Muscle layer of colon (tissue), 2 donors: ENCODE data around the gene CSGALNACT2.

Experiments used
- H3K27ac ChIP-seq: one replicate; pipeline ENCODE4 v1.7.0; 2013; ENCODE audit warnings: low read depth, mild to moderate bottlenecking, low read length, moderate library complexity
- H3K27me3 ChIP-seq, 2 donors: one replicate each; pipeline ENCODE4 v1.7.0; 2013; ENCODE audit warnings: low read length in 2 of 2, mild to moderate bottlenecking in 2 of 2; ENCODE audit not compliant: insufficient read depth in 2 of 2, control insufficient read depth in 1 of 2
- H3K36me3 ChIP-seq: one replicate; pipeline ENCODE4 v1.7.0; 2013; ENCODE audit warnings: mild to moderate bottlenecking, low read length; ENCODE audit not compliant: insufficient read depth
- H3K4me1 ChIP-seq: one replicate; pipeline ENCODE4 v1.7.0; 2013; ENCODE audit warnings: mild to moderate bottlenecking, low read length; ENCODE audit not compliant: insufficient read depth
- H3K4me3 ChIP-seq, 2 donors: one replicate each; pipeline ENCODE4 v1.7.0; 2013; ENCODE audit warnings: low read length in 2 of 2, low read depth in 1 of 2, mild to moderate bottlenecking in 1 of 2, moderate library complexity in 1 of 2
- H3K9ac ChIP-seq: one replicate; pipeline ENCODE4 v1.7.0; 2013; ENCODE audit warnings: low read length
- H3K9me3 ChIP-seq: one replicate; pipeline ENCODE4 v1.7.0; 2013; ENCODE audit warnings: mild to moderate bottlenecking, low read length
- donor health status: abdominal sarcoma.
- donor health status: Adenocarcinoma of cecum.

The CSGALNACT2 gene

DNA sequence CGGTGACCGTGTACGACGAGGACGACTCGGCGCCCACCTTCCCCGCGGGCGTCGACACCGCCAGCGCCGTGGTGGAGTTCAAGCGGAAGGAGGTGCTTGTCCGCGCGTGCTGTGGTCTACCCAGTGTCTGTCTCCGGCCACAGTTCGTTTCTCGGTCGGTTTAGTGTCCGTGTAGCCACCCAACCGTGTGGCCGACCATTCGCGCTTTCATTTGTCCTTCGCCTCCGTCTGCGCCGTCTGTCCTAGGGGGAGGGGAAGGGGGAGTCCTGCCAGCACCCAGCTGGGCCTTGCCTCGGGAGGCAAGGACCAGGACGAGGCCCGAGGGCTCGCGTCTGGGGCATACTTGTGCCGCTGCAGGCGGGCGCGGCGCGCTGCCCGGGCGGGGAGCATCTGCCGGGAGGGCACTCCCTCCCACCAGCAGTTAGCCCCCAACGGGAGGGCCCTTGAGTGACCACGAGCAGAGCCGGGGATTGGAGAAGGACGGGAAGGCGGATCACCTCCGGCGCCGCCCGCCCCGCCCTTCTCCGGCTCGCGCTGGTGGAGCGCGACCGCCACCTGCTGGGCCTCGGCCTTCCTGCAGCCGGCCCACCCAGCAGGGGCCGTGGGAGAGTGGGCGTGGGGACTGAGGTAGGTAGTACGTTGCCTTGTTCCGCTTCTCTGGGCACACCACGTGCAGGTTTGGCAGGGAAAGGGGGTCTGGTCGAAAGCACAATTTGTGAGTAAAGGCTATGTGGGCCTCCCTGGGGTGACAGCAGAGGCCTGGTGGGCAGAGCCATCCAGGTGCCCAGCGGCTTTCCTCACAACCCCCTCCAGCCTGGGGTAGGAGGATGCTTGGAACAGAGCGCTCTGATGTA, 32.9 kb upstream of the CSGALNACT2 start:
- H3K36me3 ChIP-seq = no peaks in the 10 kb centered on the region
- H3K9ac ChIP-seq = no peak overlapping the region
- peak overlapping the region; percentile 10 for H3K27ac ChIP-seq
- H3K9me3 ChIP-seq = no peaks in the 10 kb centered on the region
- peak overlapping the region; percentile 17 to 74 for H3K4me3 ChIP-seq
- peaks cover 3% of the 10 kb centered on the region for H3K4me1 ChIP-seq
- peaks cover 0 to 9% of the 10 kb centered on the region in 2 donors for H3K27me3 ChIP-seq

DNA sequence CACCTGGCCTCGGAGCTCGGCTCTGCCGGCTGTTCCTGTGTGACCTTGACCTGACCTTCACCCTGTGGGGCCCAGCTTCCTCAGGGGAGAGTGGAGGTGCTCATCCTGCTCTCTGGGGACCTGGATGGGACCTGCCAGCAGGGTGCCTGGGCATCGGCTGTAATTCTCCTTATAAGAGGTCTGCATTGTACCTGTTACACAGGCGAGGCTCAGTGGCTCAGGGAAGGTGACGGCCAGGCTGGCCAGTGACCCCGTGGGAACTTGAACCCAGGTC, 32.4 kb upstream of the CSGALNACT2 start:
- H3K9me3 ChIP-seq = no peaks in the 10 kb centered on the region
- no peak overlapping the region for H3K9ac ChIP-seq
- no peaks in the 10 kb centered on the region for H3K36me3 ChIP-seq
- no peak overlapping the region for H3K27ac ChIP-seq
- H3K4me3 ChIP-seq = no peak overlapping the region
- H3K4me1 ChIP-seq = peaks cover 3% of the 10 kb centered on the region
- H3K27me3 ChIP-seq = peaks cover 0 to 9% of the 10 kb centered on the region in 2 donors

DNA sequence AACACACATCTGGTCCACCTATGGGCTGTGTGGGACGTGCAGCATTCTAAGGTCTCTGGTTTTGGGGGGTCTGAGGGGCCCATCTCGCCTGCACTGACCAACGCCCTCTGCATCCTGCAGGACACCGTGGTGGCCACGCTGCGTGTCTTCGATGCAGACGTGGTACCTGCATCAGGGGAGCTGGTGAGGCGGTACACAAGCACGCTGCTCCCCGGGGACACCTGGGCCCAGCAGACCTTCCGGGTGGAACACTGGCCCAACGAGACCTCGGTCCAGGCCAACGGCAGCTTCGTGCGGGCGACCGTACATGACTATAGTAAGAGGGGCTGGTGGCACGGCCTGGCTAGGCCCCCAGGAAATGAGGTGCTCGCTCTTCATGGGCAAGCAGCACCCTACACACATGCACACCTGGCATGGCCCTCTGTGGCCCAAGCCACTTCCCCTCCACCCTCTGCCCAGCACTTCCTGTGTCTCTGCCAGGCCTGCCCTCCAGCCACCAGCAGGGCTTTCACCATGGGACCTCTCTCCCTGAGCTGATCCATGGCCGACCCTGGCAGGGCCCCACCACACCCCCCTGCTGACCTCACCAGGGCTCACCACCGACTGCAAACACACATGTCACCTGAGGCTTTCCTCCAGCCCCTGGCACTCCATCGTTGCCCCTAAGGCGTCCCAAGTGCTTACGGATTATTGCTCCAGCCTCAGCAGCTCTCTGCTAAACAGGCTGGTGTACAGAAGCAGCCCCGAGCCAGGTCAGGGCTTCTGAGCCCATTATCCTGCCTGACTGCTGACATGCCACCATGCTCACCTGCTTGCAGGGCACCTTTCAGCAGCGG, 31.8 kb upstream of the CSGALNACT2 start:
- no peaks in the 10 kb centered on the region for H3K9me3 ChIP-seq
- peaks cover 0 to 9% of the 10 kb centered on the region in 2 donors for H3K27me3 ChIP-seq
- H3K36me3 ChIP-seq = no peaks in the 10 kb centered on the region
- no peak overlapping the region for H3K27ac ChIP-seq
- peaks cover 3% of the 10 kb centered on the region for H3K4me1 ChIP-seq
- H3K4me3 ChIP-seq = no peak overlapping the region
- H3K9ac ChIP-seq = no peak overlapping the region

DNA sequence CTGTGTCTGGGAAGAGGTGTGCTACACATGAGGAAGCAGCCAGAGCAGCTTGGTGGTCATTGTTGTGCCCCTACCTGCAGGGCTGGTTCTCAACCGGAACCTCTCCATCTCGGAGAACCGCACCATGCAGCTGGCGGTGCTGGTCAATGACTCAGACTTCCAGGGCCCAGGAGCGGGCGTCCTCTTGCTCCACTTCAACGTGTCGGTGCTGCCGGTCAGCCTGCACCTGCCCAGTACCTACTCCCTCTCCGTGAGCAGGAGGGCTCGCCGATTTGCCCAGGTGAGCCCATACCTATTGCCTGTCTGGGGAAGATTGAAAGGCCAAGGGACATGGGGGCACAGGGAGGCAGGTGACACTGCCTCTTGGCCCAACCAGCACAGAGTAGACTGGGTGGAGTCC, 29.3 kb upstream of the CSGALNACT2 start:
- H3K27me3 ChIP-seq = no peaks in the 10 kb centered on the region
- no peak overlapping the region for H3K9ac ChIP-seq
- no peak overlapping the region for H3K27ac ChIP-seq
- peaks cover 3% of the 10 kb centered on the region for H3K4me1 ChIP-seq
- no peaks in the 10 kb centered on the region for H3K9me3 ChIP-seq
- H3K4me3 ChIP-seq = no peak overlapping the region
- H3K36me3 ChIP-seq = no peaks in the 10 kb centered on the region

DNA sequence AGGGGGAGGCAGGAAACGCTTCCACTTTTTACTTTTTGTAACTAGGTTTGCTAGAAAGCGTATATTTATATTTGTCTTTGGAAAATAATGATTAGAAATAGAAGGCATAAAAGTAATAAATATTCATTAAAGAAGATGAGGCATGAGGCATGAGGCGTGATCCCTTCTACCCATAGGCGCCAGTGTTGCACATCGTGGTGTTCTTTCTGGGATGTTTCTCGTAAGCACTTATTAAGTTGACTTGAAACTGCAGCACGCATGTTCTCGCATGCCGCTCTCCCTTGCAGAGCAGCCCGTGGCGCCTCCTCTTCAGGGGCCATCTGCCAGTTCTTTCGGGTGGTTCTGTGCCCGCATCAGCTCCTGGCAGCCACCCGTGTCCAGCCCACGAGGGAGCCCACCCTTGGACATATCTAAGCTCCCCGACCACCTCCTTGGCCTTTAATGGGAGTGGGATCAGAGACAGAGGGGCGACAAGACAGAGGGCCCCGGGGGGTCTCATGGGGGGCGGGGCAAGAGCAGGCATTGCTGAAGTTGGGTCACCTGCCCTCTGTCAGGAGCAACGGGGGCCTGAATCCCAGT, 28.5 kb upstream of the CSGALNACT2 start:
- Histone ChIP-seq H3K36me3 (no peaks in the 10 kb centered on the region), H3K9ac (no peak overlapping the region), H3K27me3 (no peaks in the 10 kb centered on the region), H3K9me3 (no peaks in the 10 kb centered on the region), H3K4me1 (peaks cover 3% of the 10 kb centered on the region), H3K4me3 (no peak overlapping the region), H3K27ac (no peak overlapping the region)

DNA sequence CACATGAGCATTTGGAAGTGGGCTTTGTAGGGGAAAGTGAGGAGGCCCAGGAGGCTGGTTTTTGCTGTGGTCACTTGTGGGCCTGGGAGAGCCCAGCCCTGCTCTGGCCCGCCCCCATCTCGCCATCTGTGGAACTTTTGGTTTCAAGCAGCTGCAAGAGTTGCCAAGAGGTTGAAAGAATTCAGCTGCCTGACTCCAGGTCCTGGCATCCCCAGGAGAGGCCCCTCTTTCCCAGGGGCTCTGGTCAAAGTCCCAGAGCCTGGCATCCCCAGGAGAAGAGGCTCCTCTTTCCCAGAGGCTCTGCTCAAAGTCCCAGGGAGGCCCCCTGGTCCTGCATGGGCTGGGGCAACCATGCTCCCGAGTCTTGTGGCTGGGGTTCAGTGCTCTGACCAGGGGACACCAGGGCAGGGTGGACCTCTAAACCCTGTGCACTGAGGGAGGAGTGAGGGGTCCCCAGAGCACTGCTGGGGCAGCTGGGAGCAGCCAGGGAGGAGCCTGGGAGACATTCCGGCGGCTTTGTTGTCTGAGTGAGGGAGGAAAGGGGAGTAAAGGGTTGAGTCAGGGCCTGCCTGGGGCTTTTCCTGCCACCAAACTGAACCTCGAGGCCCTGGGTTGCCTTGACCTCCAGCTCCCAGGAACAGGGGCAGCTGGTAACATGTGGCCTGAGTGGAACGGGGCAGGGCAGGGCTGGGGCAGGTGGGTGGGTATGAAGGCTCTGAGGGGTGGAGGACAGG, 27.7 kb upstream of the CSGALNACT2 start:
- Histone ChIP-seq H3K9me3 (no peaks in the 10 kb centered on the region), H3K27ac (no peak overlapping the region), H3K27me3 (no peaks in the 10 kb centered on the region), H3K4me3 (no peak overlapping the region), H3K36me3 (no peaks in the 10 kb centered on the region), H3K9ac (no peak overlapping the region), H3K4me1 (peaks cover 3% of the 10 kb centered on the region)

DNA sequence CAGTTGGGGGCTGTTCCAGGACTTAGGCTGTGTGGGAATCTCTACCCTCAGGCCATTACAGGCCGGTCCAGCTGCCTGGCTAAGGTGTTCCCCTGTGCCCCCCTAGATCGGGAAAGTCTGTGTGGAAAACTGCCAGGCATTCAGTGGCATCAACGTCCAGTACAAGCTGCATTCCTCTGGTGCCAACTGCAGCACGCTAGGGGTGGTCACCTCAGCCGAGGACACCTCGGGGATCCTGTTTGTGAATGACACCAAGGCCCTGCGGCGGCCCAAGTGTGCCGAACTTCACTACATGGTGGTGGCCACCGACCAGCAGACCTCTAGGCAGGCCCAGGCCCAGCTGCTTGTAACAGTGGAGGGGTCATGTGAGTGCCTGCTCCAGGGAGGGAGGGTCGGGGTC, 27.1 kb upstream of the CSGALNACT2 start:
- no peak overlapping the region for H3K27ac ChIP-seq
- no peak overlapping the region for H3K9ac ChIP-seq
- no peaks in the 10 kb centered on the region for H3K27me3 ChIP-seq
- no peaks in the 10 kb centered on the region for H3K4me1 ChIP-seq
- no peaks in the 10 kb centered on the region for H3K36me3 ChIP-seq
- no peak overlapping the region for H3K4me3 ChIP-seq
- no peaks in the 10 kb centered on the region for H3K9me3 ChIP-seq

DNA sequence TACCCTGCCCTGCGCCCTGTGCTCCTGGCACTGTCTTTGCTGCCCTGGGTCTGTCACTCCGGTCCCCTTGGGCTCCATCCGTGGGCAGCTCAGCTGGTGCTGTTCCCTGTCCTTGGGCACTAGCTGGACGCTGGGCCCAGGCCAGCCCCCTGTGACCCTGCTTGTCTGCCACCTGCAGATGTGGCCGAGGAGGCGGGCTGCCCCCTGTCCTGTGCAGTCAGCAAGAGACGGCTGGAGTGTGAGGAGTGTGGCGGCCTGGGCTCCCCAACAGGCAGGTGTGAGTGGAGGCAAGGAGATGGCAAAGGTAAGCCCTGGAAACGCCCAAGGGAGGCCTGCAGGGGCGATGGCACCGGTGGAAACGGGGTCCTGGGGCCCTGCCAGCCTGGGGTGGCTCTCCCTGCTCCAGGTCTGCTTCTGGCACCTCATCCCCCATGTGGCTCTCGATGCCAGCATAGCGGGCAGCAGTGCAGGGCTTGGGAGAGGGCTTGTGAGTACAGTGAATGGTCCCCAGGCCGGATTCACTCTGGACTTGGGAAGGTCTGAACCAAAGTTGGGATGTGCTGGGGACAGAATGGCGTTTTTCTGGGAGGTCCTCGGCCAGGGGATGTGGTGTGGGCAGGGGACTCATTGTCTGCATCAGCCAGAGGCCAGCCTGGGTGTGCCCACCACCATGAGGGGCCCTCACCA, 26.2 kb upstream of the CSGALNACT2 start:
- Histone ChIP-seq H3K36me3 (no peaks in the 10 kb centered on the region), H3K27ac (no peak overlapping the region)

DNA sequence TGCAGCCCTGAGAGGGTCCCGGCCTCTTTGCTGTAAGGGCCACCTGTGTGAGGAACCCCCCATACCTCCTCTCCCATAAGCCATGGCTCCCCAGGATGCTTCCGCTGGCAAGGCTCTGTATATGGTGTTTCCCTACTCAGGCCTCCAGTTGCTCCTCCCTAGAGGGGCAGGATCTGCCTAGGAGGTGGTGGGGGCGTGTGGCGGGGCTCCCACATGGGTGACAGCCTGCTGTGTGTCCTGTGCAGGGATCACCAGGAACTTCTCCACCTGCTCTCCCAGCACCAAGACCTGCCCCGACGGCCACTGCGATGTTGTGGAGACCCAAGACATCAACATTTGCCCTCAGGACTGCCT, 25.7 kb upstream of the CSGALNACT2 start:
- no peak overlapping the region for H3K4me3 ChIP-seq
- no peak overlapping the region for H3K27ac ChIP-seq
- H3K27me3 ChIP-seq = no peaks in the 10 kb centered on the region
- H3K4me1 ChIP-seq = no peaks in the 10 kb centered on the region
- H3K9me3 ChIP-seq = no peaks in the 10 kb centered on the region
- H3K36me3 ChIP-seq = no peaks in the 10 kb centered on the region
- no peak overlapping the region for H3K9ac ChIP-seq

More for the DNA sequence above, 26.2 kb upstream of the CSGALNACT2 start:
- H3K4me1 ChIP-seq = no peaks in the 10 kb centered on the region
- no peak overlapping the region for H3K9ac ChIP-seq
- H3K4me3 ChIP-seq = no peak overlapping the region
- H3K27me3 ChIP-seq = no peaks in the 10 kb centered on the region
- no peaks in the 10 kb centered on the region for H3K9me3 ChIP-seq

DNA sequence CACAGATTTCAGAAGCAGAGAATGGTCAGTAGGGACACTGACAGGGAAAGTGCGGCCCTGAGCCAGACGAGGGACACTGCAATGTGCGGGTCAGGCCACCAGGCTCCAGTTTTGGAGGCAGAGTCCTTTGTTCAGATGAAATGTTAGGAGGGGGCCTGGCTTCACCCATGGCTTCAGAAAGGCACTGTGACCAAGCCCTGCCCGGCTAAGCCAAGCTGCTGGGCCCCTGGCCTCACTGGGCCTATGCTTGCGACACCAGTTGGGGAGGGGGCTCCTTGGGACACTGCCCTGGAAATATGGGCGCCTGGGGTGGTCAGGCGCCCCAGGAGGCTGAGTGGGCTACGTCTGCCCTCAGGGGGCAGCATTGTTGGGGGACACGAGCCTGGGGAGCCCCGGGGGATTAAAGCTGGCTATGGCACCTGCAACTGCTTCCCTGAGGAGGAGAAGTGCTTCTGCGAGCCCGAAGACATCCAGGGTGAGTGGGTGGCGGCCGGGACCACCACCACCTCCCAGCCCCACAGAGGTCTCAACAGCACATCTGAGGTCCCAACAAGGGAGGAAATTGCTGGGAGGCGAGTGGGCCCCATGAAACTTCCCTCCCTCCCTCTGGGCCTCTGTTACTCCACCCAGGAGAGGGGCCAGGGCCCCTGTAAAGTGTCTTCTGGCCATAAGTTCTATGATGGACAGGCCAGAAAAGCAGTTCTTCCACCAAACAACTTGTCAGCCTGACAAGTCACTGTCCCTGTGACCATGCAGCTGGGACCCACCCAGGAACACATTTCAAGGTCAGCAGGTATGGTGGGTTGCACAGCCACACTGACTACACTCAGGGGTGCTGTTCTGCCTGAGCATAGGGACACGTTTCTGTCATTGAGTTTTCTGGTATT, 24.8 kb upstream of the CSGALNACT2 start:
- no peaks in the 10 kb centered on the region for H3K27me3 ChIP-seq
- H3K27ac ChIP-seq = no peak overlapping the region
- no peaks in the 10 kb centered on the region for H3K36me3 ChIP-seq
- no peak overlapping the region for H3K4me3 ChIP-seq
- H3K9ac ChIP-seq = no peak overlapping the region
- H3K4me1 ChIP-seq = no peaks in the 10 kb centered on the region
- no peaks in the 10 kb centered on the region for H3K9me3 ChIP-seq
